ENCODE data around the gene CADM4. TPM values are rescaled to one million over a fixed set of nuclear protein-coding genes. Genes with fewer than 3 reads are reported as not detected.
A peak's percentile ranks its signal among the peaks of the same experiment; 100 is the strongest.

CADM4 gene
- total RNA-seq, 1 experiment from 2014 or later = 28.7 TPM

GRCh38 chr19:43616306-43616705, 23.3 kb downstream of the CADM4 start:
- Histone ChIP-seq H3K9me2 (ENCODE audit: insufficient read depth) (no peaks in the 10 kb centered on the region), H3K4me2 (ENCODE audit: low read length) (no peak overlapping the region), H3K27me3 (ENCODE audit: insufficient read depth, low read length) (no peaks in the 10 kb centered on the region), H3K4me3 (replicated peaks in 1 of 2; ENCODE audit: low read depth in 1 of 2, low read length in 2 of 2) (no peak overlapping the region), H3K4me1 (ENCODE audit: control insufficient read depth in 1 of 2, insufficient read depth in 2 of 2, low read length in 2 of 2) (peaks cover 7 to 22% of the 10 kb centered on the region in 2 experiments; a peak in 3 of 4 replicates), H3K9me3 (ENCODE audit: control insufficient read depth in 1 of 2, insufficient read depth in 1 of 2, low read depth in 1 of 2, low read length in 2 of 2) (no peaks in the 10 kb centered on the region), H2AFZ (ENCODE audit: low read depth, low read length, poor library complexity, severe bottlenecking) (no peak overlapping the region), H3K79me2 (ENCODE audit: insufficient read depth, low read length) (peaks cover 27% of the 10 kb centered on the region), H3K9ac (ENCODE audit: low read length) (no peak overlapping the region), H3K36me3 (ENCODE audit: control insufficient read depth in 1 of 2, insufficient read depth in 2 of 2, low read length in 2 of 2) (peaks cover 6 to 7% of the 10 kb centered on the region in 2 experiments; a peak in 2 of 4 replicates), H4K20me1 (ENCODE audit: insufficient read depth) (no peaks in the 10 kb centered on the region), H3K27ac (ENCODE audit: low read depth, low read length) (no peak overlapping the region)
- DNase-seq (ENCODE audit: low read depth, low spot score) (no peak), ATAC-seq (no peak)
- ChIA-PET POLR2A (no interaction called here), RAD21 (ENCODE audit: low non-redundant PET in 1 of 2, low total read pairs in 2 of 2, uncharacterized antibody in 2 of 2, unreplicated experiment in 2 of 2) (no interaction called here), CTCF (no interaction called here)
- BruUV-seq (replicated peaks) = no TSS peak
- TF ChIP-seq ZFX (IDR thresholded peaks at IDR 0.05) = no peak
- intact Hi-C loops (cut with micrococcal nuclease) = no loop called here

GRCh38 chr19:43612374-43612773, 27.3 kb downstream of the CADM4 start:
- Histone ChIP-seq H3K4me3 (replicated peaks in 1 of 2; ENCODE audit: low read depth in 1 of 2, low read length in 2 of 2) (no peak overlapping the region), H3K36me3 (ENCODE audit: control insufficient read depth in 1 of 2, insufficient read depth in 2 of 2, low read length in 2 of 2) (peaks cover 6 to 7% of the 10 kb centered on the region in 2 experiments; a peak in 2 of 4 replicates), H3K79me2 (ENCODE audit: insufficient read depth, low read length) (peaks cover 11% of the 10 kb centered on the region), H3K4me1 (ENCODE audit: control insufficient read depth in 1 of 2, insufficient read depth in 2 of 2, low read length in 2 of 2) (no peaks in the 10 kb centered on the region), H3K27me3 (ENCODE audit: insufficient read depth, low read length) (no peaks in the 10 kb centered on the region), H3K27ac (ENCODE audit: low read depth, low read length) (no peak overlapping the region), H4K20me1 (ENCODE audit: insufficient read depth) (no peaks in the 10 kb centered on the region), H3K4me2 (ENCODE audit: low read length) (no peak overlapping the region), H3K9me2 (ENCODE audit: insufficient read depth) (no peaks in the 10 kb centered on the region), H3K9me3 (ENCODE audit: control insufficient read depth in 1 of 2, insufficient read depth in 1 of 2, low read depth in 1 of 2, low read length in 2 of 2) (no peaks in the 10 kb centered on the region), H3K9ac (ENCODE audit: low read length) (no peak overlapping the region), H2AFZ (ENCODE audit: low read depth, low read length, poor library complexity, severe bottlenecking) (no peak overlapping the region)
- ATAC-seq (peak; percentile 30; the same call in 1 of the 2 replicates), DNase-seq (ENCODE audit: low read depth, low spot score) (no peak)
- POLR2A ChIA-PET = no interaction called here
- CTCF ChIA-PET = no interaction called here
- RAD21 ChIA-PET (ENCODE audit: low non-redundant PET in 1 of 2, low total read pairs in 2 of 2, uncharacterized antibody in 2 of 2, unreplicated experiment in 2 of 2) = no interaction called here
- intact Hi-C loops (cut with micrococcal nuclease) = no loop called here
- TF ChIP-seq TCF7L2 (IDR thresholded peaks at IDR 0.05; ENCODE audit: borderline replicate concordance, extremely low read depth, insufficient read depth, insufficient read length) (no peak), CTCF (IDR thresholded peaks at IDR 0.05 in 2 of 3, conservative IDR thresholded peaks at IDR 0.05 in 1 of 3; ENCODE audit: borderline replicate concordance in 1 of 3, insufficient read depth in 1 of 3, low read depth in 2 of 3, low read length in 2 of 3) (no peak)
- no TSS peak for BruUV-seq (replicated peaks)
